ENCODE data around the gene IL1RAPL2.
"Not testable (repeated sequence)": the region's sequence is repeated elsewhere in the genome, so short reads cannot be mapped to it uniquely, and the experiment has no call there.

Gene IL1RAPL2

GRCh38 chrX:105229146-105229545 lies 663.1 kb downstream of the IL1RAPL2 start:
- TF ChIP-seq CTCF (IDR thresholded peaks at IDR 0.05; ENCODE audit: insufficient read depth, low read length, poor library complexity, severe bottlenecking) = no peak
- Histone ChIP-seq H3K36me3 (ENCODE audit: control insufficient read depth, insufficient read depth, low read length) (no peaks in the 10 kb centered on the region), H3K27me3 (replicated peaks; ENCODE audit: control insufficient read depth, insufficient read depth, low read length) (no peaks in the 10 kb centered on the region), H3K4me3 (replicated peaks; ENCODE audit: low read depth, low read length) (no peak overlapping the region)
- DNase-seq (ENCODE audit: extremely low read depth, insufficient read length) = no peak

GRCh38 chrX:105237407-105237806 lies 671.4 kb downstream of the IL1RAPL2 start:
- DNase-seq (ENCODE audit: extremely low read depth, insufficient read length); H3K4me3 ChIP-seq (replicated peaks; ENCODE audit: low read depth, low read length); H3K36me3 ChIP-seq (ENCODE audit: control insufficient read depth, insufficient read depth, low read length): not testable (repeated sequence)

GRCh38 chrX:105241056-105241455 lies 675.1 kb downstream of the IL1RAPL2 start:
- Histone ChIP-seq H3K36me3 (ENCODE audit: control insufficient read depth, insufficient read depth, low read length) (no peaks in the 10 kb centered on the region), H3K27me3 (replicated peaks; ENCODE audit: control insufficient read depth, insufficient read depth, low read length) (no peaks in the 10 kb centered on the region), H3K4me3 (replicated peaks; ENCODE audit: low read depth, low read length) (no peak overlapping the region)
- no peak for DNase-seq (ENCODE audit: extremely low read depth, insufficient read length)
- TF ChIP-seq CTCF (IDR thresholded peaks at IDR 0.05; ENCODE audit: insufficient read depth, low read length, poor library complexity, severe bottlenecking) = no peak

More at GRCh38 chrX:105237407-105237806, 671.4 kb downstream of the IL1RAPL2 start:
- H3K27me3 ChIP-seq (replicated peaks; ENCODE audit: control insufficient read depth, insufficient read depth, low read length) = not testable (repeated sequence)

- Histone ChIP-seq H3K36me3 (ENCODE audit: control insufficient read depth, insufficient read depth, low read length) (no peaks in the 10 kb centered on the region), H3K27me3 (replicated peaks; ENCODE audit: control insufficient read depth, insufficient read depth, low read length) (no peaks in the 10 kb centered on the region), H3K4me3 (replicated peaks; ENCODE audit: low read depth, low read length) (no peak overlapping the region)
- no peak for TF ChIP-seq CTCF (IDR thresholded peaks at IDR 0.05; ENCODE audit: insufficient read depth, low read length, poor library complexity, severe bottlenecking)
- no peak for DNase-seq (ENCODE audit: extremely low read depth, insufficient read length)
These were observed 694.5 kb downstream of the IL1RAPL2 start for GRCh38 chrX:105260291-105261043.

GRCh38 chrX:105263171-105263570 lies 697.2 kb downstream of the IL1RAPL2 start:
- Histone ChIP-seq H3K27me3 (replicated peaks; ENCODE audit: control insufficient read depth, insufficient read depth, low read length) (no peaks in the 10 kb centered on the region), H3K36me3 (ENCODE audit: control insufficient read depth, insufficient read depth, low read length) (no peaks in the 10 kb centered on the region), H3K4me3 (replicated peaks; ENCODE audit: low read depth, low read length) (no peak overlapping the region)
- DNase-seq (ENCODE audit: extremely low read depth, insufficient read length) = no peak
- no peak for TF ChIP-seq CTCF (IDR thresholded peaks at IDR 0.05; ENCODE audit: insufficient read depth, low read length, poor library complexity, severe bottlenecking)

GRCh38 chrX:105263801-105264200 lies 697.8 kb downstream of the IL1RAPL2 start:
- Histone ChIP-seq H3K36me3 (ENCODE audit: control insufficient read depth, insufficient read depth, low read length) (no peaks in the 10 kb centered on the region), H3K27me3 (replicated peaks; ENCODE audit: control insufficient read depth, insufficient read depth, low read length) (no peaks in the 10 kb centered on the region), H3K4me3 (replicated peaks; ENCODE audit: low read depth, low read length) (no peak overlapping the region)
- no peak for TF ChIP-seq CTCF (IDR thresholded peaks at IDR 0.05; ENCODE audit: insufficient read depth, low read length, poor library complexity, severe bottlenecking)
- DNase-seq (ENCODE audit: extremely low read depth, insufficient read length) = no peak

Data from GM06990 (cell line).